B cell (primary cell): ENCODE measurements around the gene DAZAP1. TPM values are rescaled to one million over a fixed set of nuclear protein-coding genes. Genes with fewer than 3 reads are reported as not detected.

ENCODE experiments used
- ATAC-seq: fragments of 200-7000 bp; cut with Tn5 transposase; one replicate; pipeline ENCODE4 v1.10.0; 2021; ENCODE audit warnings: low read depth, mild to moderate bottlenecking, moderate number of reproducible peaks, moderate library complexity
- CTCF ChIA-PET: fragments of 350-600 bp; sonication (Branson Sonifier 250); formaldehyde crosslinking; loops from one replicate; lab custom pipeline; 2021; ENCODE audit warnings: antibody characterized with exemption, inconsistent platforms; lab: Charles Lee
- POLR2A ChIA-PET: fragments of 350-600 bp; sonication (Branson Sonifier 250); formaldehyde crosslinking; loops from one replicate; lab custom pipeline; 2021; ENCODE audit warnings: antibody characterized with exemption; lab: Charles Lee
- DNase-seq: peaks from one replicate; pipeline ENCODE4 v3.0.0; 2013
- H2AFZ ChIP-seq: 2 replicates; pipeline ENCODE4 v1.6.1; 2012; ENCODE audit warnings: mild to moderate bottlenecking, low read depth, low read length; ENCODE audit not compliant: insufficient read depth, poor library complexity, severe bottlenecking
- H3K27ac ChIP-seq, 2 donors: 1 replicate in 1 of 2; 2 replicates in 1 of 2; pipeline ENCODE4 v1.5.1; 2012 to 2013; ENCODE audit warnings: low read length in 2 of 2, mild to moderate bottlenecking in 2 of 2, moderate library complexity in 1 of 2
- H3K27me3 ChIP-seq, 4 experiments: fragments of 200-600 bp in 1 of 4; sonication (generic) in 1 of 4; replicated peaks in 1 of 4; 1 replicate in 2 of 4; 2 replicates in 2 of 4; pipeline versions ENCODE4 v1.6.1 to v1.7.0; 2013 to 2016; ENCODE audit warnings: low read length in 3 of 4, mild to moderate bottlenecking in 2 of 4, mixed read lengths in 1 of 4, moderate library complexity in 1 of 4; ENCODE audit not compliant: insufficient read depth in 4 of 4, control insufficient read depth in 3 of 4; ENCODE audit errors: control extremely low read depth in 1 of 4
- H3K36me3 ChIP-seq, 2 experiments: replicated peaks in 1 of 2; 1 replicate in 1 of 2; 2 replicates in 1 of 2; pipeline versions ENCODE4 v1.6.1 to v1.7.1; 2013; ENCODE audit warnings: low read length in 1 of 2; ENCODE audit not compliant: insufficient read depth in 2 of 2, control insufficient read depth in 1 of 2; ENCODE audit errors: control extremely low read depth in 1 of 2, extremely low read depth in 1 of 2
- H3K4me1 ChIP-seq, 2 donors: fragments of 200-600 bp in 1 of 2; sonication (generic) in 1 of 2; 1 replicate in 1 of 2; 2 replicates in 1 of 2; pipeline versions ENCODE4 v1.5.1 to v1.6.1; 2013 to 2017; ENCODE audit warnings: low read length in 2 of 2; ENCODE audit not compliant: control insufficient read depth in 2 of 2, insufficient read depth in 2 of 2
- H3K4me2 ChIP-seq: replicated peaks from 2 replicates; pipeline ENCODE3; 2012; ENCODE audit warnings: mild to moderate bottlenecking, low read depth, low read length; ENCODE audit not compliant: poor library complexity, severe bottlenecking
- H3K4me3 ChIP-seq, 5 experiments: fragments of 200-600 bp in 1 of 5; sonication (generic) in 1 of 5; 1 replicate in 3 of 5; 2 replicates in 2 of 5; pipeline versions ENCODE4 v1.5.1 to v1.7.0; 2011 to 2016; ENCODE audit warnings: low read length in 4 of 5, mild to moderate bottlenecking in 4 of 5, low read depth in 2 of 5, control low read depth in 1 of 5, moderate library complexity in 1 of 5; ENCODE audit not compliant: insufficient read depth in 1 of 5; ENCODE audit errors: control extremely low read depth in 1 of 5, extremely low read depth in 1 of 5
- H3K79me2 ChIP-seq: fragments of 200-600 bp; sonication (generic); one replicate; pipeline ENCODE4 v1.6.0; 2016; ENCODE audit warnings: low read length; ENCODE audit not compliant: control insufficient read depth, insufficient read depth
- H3K9ac ChIP-seq: fragments of 200-600 bp; sonication (generic); 2 replicates; pipeline ENCODE4 v1.6.1; 2017; ENCODE audit warnings: mild to moderate bottlenecking, low read length, moderate library complexity
- H3K9me3 ChIP-seq, 3 donors: one replicate each; pipeline versions ENCODE4 v1.6.1 to v1.7.1; 2013; ENCODE audit warnings: low read length in 2 of 3; ENCODE audit not compliant: control insufficient read depth in 2 of 3, insufficient read depth in 1 of 3; ENCODE audit errors: control extremely low read depth in 1 of 3
- H4K20me1 ChIP-seq: 2 replicates; pipeline ENCODE4 v1.6.0; 2012; ENCODE audit warnings: mild to moderate bottlenecking, low read length; ENCODE audit not compliant: insufficient read depth, control insufficient read depth, poor library complexity, severe bottlenecking
- H3K27ac Mint-ChIP-seq: one replicate; pipeline ENCODE4 v1.8.0; 2021; ENCODE audit warnings: mixed read lengths
- H3K27me3 Mint-ChIP-seq: one replicate; pipeline ENCODE4 v1.8.0; 2021; ENCODE audit warnings: mixed read lengths
- H3K4me1 Mint-ChIP-seq: one replicate; pipeline ENCODE4 v1.8.0; 2021; ENCODE audit warnings: mixed read lengths
- H3K4me3 Mint-ChIP-seq: one replicate; pipeline ENCODE4 v1.8.0; 2021; ENCODE audit warnings: mixed read lengths
- H3K9me3 Mint-ChIP-seq: one replicate; pipeline ENCODE4 v1.8.0; 2022; ENCODE audit warnings: mixed read lengths; ENCODE audit not compliant: insufficient read depth
- CTCF ChIP-seq: fragments of 200-600 bp; IDR thresholded peaks from one replicate; pipeline ENCODE4 v1.8.0; 2022; ENCODE audit warnings: antibody characterized with exemption, mild to moderate bottlenecking
- EZH2 ChIP-seq: IDR thresholded peaks from 2 replicates; pipeline ENCODE4 v1.6.1; 2012; ENCODE audit warnings: borderline replicate concordance, low read depth, mild to moderate bottlenecking, moderate library complexity, low read length; ENCODE audit not compliant: insufficient read depth, poor library complexity, severe bottlenecking
- WGBS: methylation state at CpG from one replicate; pipeline ENCODE4 v1.1.5; 2013; ENCODE audit warnings: missing lambda C conversion rate; ENCODE audit not compliant: insufficient coverage; 5-methylcytosine and 5-hydroxymethylcytosine counted together
- intact Hi-C: fragments of 100-400 bp; cut with micrococcal nuclease; formaldehyde crosslinking; loops from one replicate; pipeline ENCODE4 v1.10.0; 2022
- polyA plus RNA-seq: library from polyadenylated mRNA; depleted of rRNA; stranded (reverse); fragments of >200 nt; gene quantifications from 2 replicates; pipeline ENCODE4 v1.2.3, GENCODE V29; 2012
- total RNA-seq, 2 donors: library from RNA; stranded (reverse); fragments of 120-200 nt in 1 of 2; gene quantifications; 1 replicate in 1 of 2; 2 replicates in 1 of 2; pipeline versions ENCODE4 v1.2.3 to v1.2.4, GENCODE V29; 2013 to 2022

Gene DAZAP1
- total and polyA plus RNA-seq, 2 donors (not counting 1 experiment from before 2014, with no cell fraction given) = 54.8 to 125 TPM

GRCh38 chr19:1416014-1416841, 8.8 kb downstream of the DAZAP1 start:
- Histone ChIP-seq H3K4me2 (no peak overlapping the region), H3K4me3 (no peak overlapping the region), H4K20me1 (peaks cover 95% of the 10 kb centered on the region)

More at GRCh38 chr19:1416014-1416841, 8.8 kb downstream of the DAZAP1 start:
- ChIA-PET POLR2A (interaction anchor here (0.6 kb wide), 1 partner anchor 32 kb away, joined by 3 read pairs; no protein-coding TSS in a partner anchor), CTCF (interaction anchor here (1.1 kb wide), 1 partner anchor 172 kb away, joined by 3 read pairs; no protein-coding TSS in a partner anchor)
- peaks cover 27% of the 10 kb centered on the region for H3K4me1 Mint-ChIP-seq
- intact Hi-C loops = no loop called here
- H3K79me2 ChIP-seq = peaks cover 96% of the 10 kb centered on the region
- TF ChIP-seq CTCF (no peak), EZH2 (no peak)
- no peaks in the 10 kb centered on the region for H3K9me3 Mint-ChIP-seq
- WGBS = 91% methylated on average over 26 of the region's 28 CpGs
- peaks cover 0 to 27% of the 10 kb centered on the region in 2 donors for H3K4me1 ChIP-seq
- no peak overlapping the region for H2AFZ ChIP-seq
- no peaks in the 10 kb centered on the region for H3K27me3 Mint-ChIP-seq
- DNase-seq (no peak), ATAC-seq (no peak)
- no peaks in the 10 kb centered on the region for H3K27me3 ChIP-seq
- H3K27ac Mint-ChIP-seq = no peak overlapping the region
- no peak overlapping the region for H3K4me3 Mint-ChIP-seq
- H3K9me3 ChIP-seq = no peaks in the 10 kb centered on the region
- no peak overlapping the region for H3K27ac ChIP-seq
- no peak overlapping the region for H3K9ac ChIP-seq
- H3K36me3 ChIP-seq = peaks cover 0 to 52% of the 10 kb centered on the region in 2 experiments
